Endothelial cell of umbilical vein (primary cell): ENCODE measurements around the gene ZFP36.
A peak's percentile ranks its signal among the peaks of the same experiment; 100 is the strongest.

Experiments used
- EZH2 ChIP-seq: IDR thresholded peaks from 2 replicates; pipeline ENCODE4 v1.6.1; 2012; ENCODE audit warnings: borderline replicate concordance, low read depth, mild to moderate bottlenecking, moderate library complexity, low read length, inconsistent platforms; ENCODE audit not compliant: severe bottlenecking
- FOS ChIP-seq: IDR thresholded peaks from 2 replicates; pipeline ENCODE4 v1.6.1; 2011; ENCODE audit warnings: mild to moderate bottlenecking, low read length, moderate library complexity, borderline replicate concordance; ENCODE audit not compliant: insufficient read depth
- JUN ChIP-seq: IDR thresholded peaks from 2 replicates; pipeline ENCODE4 v1.6.1; 2011; ENCODE audit warnings: borderline replicate concordance, low read depth; ENCODE audit not compliant: insufficient read length, insufficient read depth
- MYC ChIP-seq: IDR thresholded peaks from one replicate; pipeline ENCODE4 v1.6.1; 2011; ENCODE audit warnings: mild to moderate bottlenecking, low read depth, low read length
- POLR2A ChIP-seq: IDR thresholded peaks from 2 replicates; pipeline ENCODE4 v1.6.1; 2012; ENCODE audit warnings: low read depth, mild to moderate bottlenecking, control low read depth, low read length
- POLR2AphosphoS5 ChIP-seq: IDR thresholded peaks from 2 replicates; pipeline ENCODE4 v1.6.1; 2012; ENCODE audit warnings: low read depth, mild to moderate bottlenecking, control low read depth, low read length, moderate library complexity; ENCODE audit not compliant: insufficient read depth
- TF ChIP-seq, protein P1 (sequence below), 2 donors: IDR thresholded peaks; 1 replicate in 1 of 2; 2 replicates in 1 of 2; pipeline ENCODE4 v1.5.1; 2011; ENCODE audit warnings: low read length in 2 of 2, mild to moderate bottlenecking in 2 of 2, moderate library complexity in 2 of 2, control low read depth in 1 of 2, inconsistent platforms in 1 of 2, low read depth in 1 of 2; ENCODE audit not compliant: insufficient read depth in 1 of 2; ENCODE audit errors: extremely low read depth in 1 of 2

DNA sequence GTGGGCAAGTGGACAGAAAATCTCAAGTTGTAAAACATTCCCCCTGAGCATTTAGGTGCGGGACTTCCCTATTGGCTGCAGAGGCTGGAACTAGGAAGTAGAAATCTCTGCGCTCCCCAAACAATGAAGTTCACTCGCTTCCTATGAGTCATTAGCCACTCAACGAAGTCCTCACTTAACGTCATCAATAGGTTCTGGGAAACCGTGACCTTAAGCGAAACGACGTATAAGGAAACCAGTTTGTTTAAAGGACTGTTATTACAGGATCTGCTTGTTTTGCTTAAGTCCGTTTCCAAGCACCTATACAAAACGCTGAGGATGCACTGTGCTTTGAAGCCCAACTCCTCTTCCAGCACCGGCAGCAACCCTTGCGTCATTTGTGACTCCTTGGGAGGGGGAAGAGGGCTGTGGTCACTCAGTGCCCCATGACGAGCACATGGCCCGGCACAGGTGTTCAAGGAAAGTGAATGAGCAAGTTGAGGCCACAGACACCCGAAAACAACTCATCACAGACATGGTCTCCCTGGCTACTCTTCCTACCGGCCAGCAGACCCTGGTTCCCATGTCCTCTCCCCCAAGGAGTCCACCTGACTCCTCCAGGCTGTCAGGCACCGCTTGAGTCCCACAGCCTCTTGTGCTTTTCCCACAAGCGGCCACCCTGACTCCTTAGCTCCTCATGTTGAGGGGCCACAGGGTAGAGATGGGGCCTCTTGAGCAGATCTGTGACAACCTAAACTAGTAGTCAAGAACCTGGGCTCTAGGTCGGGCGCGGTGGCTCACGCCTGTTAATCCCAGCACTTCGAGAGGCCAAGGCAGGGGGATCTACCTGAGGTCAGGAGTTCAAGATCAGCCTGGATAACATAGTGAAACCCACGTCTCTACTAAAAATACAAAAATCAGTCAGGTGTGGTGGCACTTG, 24.3 kb downstream of the ZFP36 start:
- TF ChIP-seq POLR2AphosphoS5 (peak; percentile 68), POLR2A (no peak), MYC (no peak), FOS (peak; percentile 94), EZH2 (no peak), JUN (peak; percentile 99)
- TF ChIP-seq, protein P1, sequence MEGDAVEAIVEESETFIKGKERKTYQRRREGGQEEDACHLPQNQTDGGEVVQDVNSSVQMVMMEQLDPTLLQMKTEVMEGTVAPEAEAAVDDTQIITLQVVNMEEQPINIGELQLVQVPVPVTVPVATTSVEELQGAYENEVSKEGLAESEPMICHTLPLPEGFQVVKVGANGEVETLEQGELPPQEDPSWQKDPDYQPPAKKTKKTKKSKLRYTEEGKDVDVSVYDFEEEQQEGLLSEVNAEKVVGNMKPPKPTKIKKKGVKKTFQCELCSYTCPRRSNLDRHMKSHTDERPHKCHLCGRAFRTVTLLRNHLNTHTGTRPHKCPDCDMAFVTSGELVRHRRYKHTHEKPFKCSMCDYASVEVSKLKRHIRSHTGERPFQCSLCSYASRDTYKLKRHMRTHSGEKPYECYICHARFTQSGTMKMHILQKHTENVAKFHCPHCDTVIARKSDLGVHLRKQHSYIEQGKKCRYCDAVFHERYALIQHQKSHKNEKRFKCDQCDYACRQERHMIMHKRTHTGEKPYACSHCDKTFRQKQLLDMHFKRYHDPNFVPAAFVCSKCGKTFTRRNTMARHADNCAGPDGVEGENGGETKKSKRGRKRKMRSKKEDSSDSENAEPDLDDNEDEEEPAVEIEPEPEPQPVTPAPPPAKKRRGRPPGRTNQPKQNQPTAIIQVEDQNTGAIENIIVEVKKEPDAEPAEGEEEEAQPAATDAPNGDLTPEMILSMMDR (IDR thresholded peaks at IDR 0.05; ENCODE audit: extremely low read depth in 1 of 2, insufficient read depth in 1 of 2, low read depth in 1 of 2, low read length in 2 of 2) = no peak
